Measurements from ENCODE around the gene WDTC1.

GRCh38 chr1:27275696-27276095, 41.3 kb downstream of the WDTC1 start:
- TF ChIP-seq CBX3 (IDR thresholded peaks at IDR 0.05; ENCODE audit: low read depth) (no peak), CTCF (IDR thresholded peaks at IDR 0.05 in 2 of 3, conservative IDR thresholded peaks at IDR 0.05 in 1 of 3; ENCODE audit: borderline replicate concordance in 1 of 3, insufficient read depth in 1 of 3, low read depth in 2 of 3, low read length in 2 of 3) (no peak), ZNF274 (IDR thresholded peaks at IDR 0.05; ENCODE audit: low read depth, low read length) (no peak), SRF (IDR thresholded peaks at IDR 0.05; ENCODE audit: low read depth) (no peak), POLR2A (IDR thresholded peaks at IDR 0.05; ENCODE audit: borderline replicate concordance, extremely low read depth, insufficient read depth, insufficient read length) (no peak), SP1 (IDR thresholded peaks at IDR 0.05; ENCODE audit: low read depth) (no peak), JUND (IDR thresholded peaks at IDR 0.05) (no peak)
- TF ChIP-seq, protein P1, sequence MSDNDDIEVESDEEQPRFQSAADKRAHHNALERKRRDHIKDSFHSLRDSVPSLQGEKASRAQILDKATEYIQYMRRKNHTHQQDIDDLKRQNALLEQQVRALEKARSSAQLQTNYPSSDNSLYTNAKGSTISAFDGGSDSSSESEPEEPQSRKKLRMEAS (IDR thresholded peaks at IDR 0.05), result no peak

Data from HCT116 (cell line).